IMR-90 (cell line): Measurements from ENCODE around the gene MALAT1. TPM values are rescaled to one million over a fixed set of nuclear protein-coding genes. Genes with fewer than 3 reads are reported as not detected.

Experiments used
- polyA plus RNA-seq, 3 experiments: library from polyadenylated mRNA; depleted of rRNA; stranded (reverse); fragments of >200 nt; gene quantifications; 2 replicates each; pipeline ENCODE4 v1.2.3, GENCODE V29; 2012; ENCODE audit warnings: low replicate concordance in 1 of 3
- total RNA-seq: library from RNA; depleted of rRNA; stranded (reverse); fragments of >200 nt; gene quantifications from 2 replicates; pipeline ENCODE4 v1.2.3, GENCODE V29; 2012
- TF ChIP-seq, protein P1 (sequence below): conservative IDR thresholded peaks from 2 replicates; pipeline ENCODE4 v1.5.1; 2012; ENCODE audit warnings: mild to moderate bottlenecking, low read depth, low read length, improper control_type of control experiment

Gene MALAT1
- total and polyA plus RNA-seq, 2 of the 4 experiments (the other 2 are of a cell fraction) = 636 to 3,569 TPM

DNA sequence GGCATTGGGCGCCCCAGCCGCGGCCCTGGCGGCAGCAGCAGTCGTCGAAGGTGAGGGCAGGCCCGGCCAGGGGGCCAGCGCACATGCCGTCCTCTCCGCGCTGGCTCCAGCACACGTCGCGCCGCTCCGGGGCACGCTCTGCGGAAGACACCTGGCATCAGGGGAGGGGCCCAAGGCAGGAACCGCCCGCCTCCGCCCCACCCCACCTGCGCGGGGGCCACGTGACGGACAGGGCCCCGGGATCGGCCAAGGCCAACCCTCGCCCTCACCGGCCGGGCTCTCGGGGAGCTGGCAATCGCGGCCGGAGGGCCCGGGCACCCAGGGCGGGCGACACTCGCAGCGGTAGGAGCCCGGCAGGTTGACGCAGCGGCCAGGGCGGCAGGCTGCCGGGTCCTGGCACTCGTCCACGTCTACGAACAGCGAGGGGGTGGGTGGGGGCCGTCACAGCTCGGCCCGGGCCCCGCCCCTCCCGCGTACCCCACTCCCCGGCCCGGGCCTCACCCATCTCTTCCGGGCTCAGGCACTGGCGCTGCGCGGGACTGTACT, 41.0 kb downstream of the MALAT1 start (continued):
- TF ChIP-seq, protein P1, sequence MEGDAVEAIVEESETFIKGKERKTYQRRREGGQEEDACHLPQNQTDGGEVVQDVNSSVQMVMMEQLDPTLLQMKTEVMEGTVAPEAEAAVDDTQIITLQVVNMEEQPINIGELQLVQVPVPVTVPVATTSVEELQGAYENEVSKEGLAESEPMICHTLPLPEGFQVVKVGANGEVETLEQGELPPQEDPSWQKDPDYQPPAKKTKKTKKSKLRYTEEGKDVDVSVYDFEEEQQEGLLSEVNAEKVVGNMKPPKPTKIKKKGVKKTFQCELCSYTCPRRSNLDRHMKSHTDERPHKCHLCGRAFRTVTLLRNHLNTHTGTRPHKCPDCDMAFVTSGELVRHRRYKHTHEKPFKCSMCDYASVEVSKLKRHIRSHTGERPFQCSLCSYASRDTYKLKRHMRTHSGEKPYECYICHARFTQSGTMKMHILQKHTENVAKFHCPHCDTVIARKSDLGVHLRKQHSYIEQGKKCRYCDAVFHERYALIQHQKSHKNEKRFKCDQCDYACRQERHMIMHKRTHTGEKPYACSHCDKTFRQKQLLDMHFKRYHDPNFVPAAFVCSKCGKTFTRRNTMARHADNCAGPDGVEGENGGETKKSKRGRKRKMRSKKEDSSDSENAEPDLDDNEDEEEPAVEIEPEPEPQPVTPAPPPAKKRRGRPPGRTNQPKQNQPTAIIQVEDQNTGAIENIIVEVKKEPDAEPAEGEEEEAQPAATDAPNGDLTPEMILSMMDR = no peak
